ENCODE data around the gene MAP4K4.

The MAP4K4 gene

GRCh38 chr2:101837354-101837753 lies 139.8 kb downstream of the MAP4K4 start:
- peaks cover 96% of the 10 kb centered on the region for H3K36me3 ChIP-seq
- peaks cover 3 to 5% of the 10 kb centered on the region in 2 experiments for H3K4me1 ChIP-seq (ENCODE audit: control insufficient read depth in 1 of 2, insufficient read depth in 1 of 2, low read depth in 1 of 2, low read length in 1 of 2)
- no peak overlapping the region for H3K27ac ChIP-seq

GRCh38 chr2:101841679-101842327 lies 144.3 kb downstream of the MAP4K4 start:
- no peaks in the 10 kb centered on the region for H3K9me3 ChIP-seq
- TF ChIP-seq CTCF (IDR thresholded peaks at IDR 0.05), result no peak
- peaks cover 11% of the 10 kb centered on the region in 2 experiments for H3K4me1 ChIP-seq (ENCODE audit: control insufficient read depth in 1 of 2, insufficient read depth in 1 of 2, low read depth in 1 of 2, low read length in 1 of 2)
- peaks cover 97% of the 10 kb centered on the region for H3K36me3 ChIP-seq
- peak overlapping the region; percentile 45 for H3K27ac ChIP-seq
- H3K27me3 ChIP-seq, result no peaks in the 10 kb centered on the region
- no peak overlapping the region for H3K4me3 ChIP-seq (ENCODE audit: low read depth in 1 of 2, low read length in 1 of 2)

More at GRCh38 chr2:101837354-101837753, 139.8 kb downstream of the MAP4K4 start:
- Histone ChIP-seq H3K9me3 (no peaks in the 10 kb centered on the region), H3K27me3 (no peaks in the 10 kb centered on the region), H3K4me3 (ENCODE audit: low read depth in 1 of 2, low read length in 1 of 2) (no peak overlapping the region)
- TF ChIP-seq CTCF (IDR thresholded peaks at IDR 0.05), result no peak

- peaks cover 11% of the 10 kb centered on the region in 2 experiments for H3K4me1 ChIP-seq (ENCODE audit: control insufficient read depth in 1 of 2, insufficient read depth in 1 of 2, low read depth in 1 of 2, low read length in 1 of 2)
- peaks cover 98% of the 10 kb centered on the region for H3K36me3 ChIP-seq
- H3K27ac ChIP-seq, result peak overlapping the region; percentile 45
These were observed 145.0 kb downstream of the MAP4K4 start for GRCh38 chr2:101842471-101842870.

GRCh38 chr2:101843048-101843447 lies 145.5 kb downstream of the MAP4K4 start:
- H3K27me3 ChIP-seq, result no peaks in the 10 kb centered on the region
- H3K27ac ChIP-seq, result peak overlapping the region; percentile 45
- H3K4me1 ChIP-seq (ENCODE audit: control insufficient read depth in 1 of 2, insufficient read depth in 1 of 2, low read depth in 1 of 2, low read length in 1 of 2), result peaks cover 11% of the 10 kb centered on the region in 2 experiments
- no peak for TF ChIP-seq CTCF (IDR thresholded peaks at IDR 0.05)
- H3K36me3 ChIP-seq, result peaks cover 98% of the 10 kb centered on the region
- no peak overlapping the region for H3K4me3 ChIP-seq (ENCODE audit: low read depth in 1 of 2, low read length in 1 of 2)
- no peaks in the 10 kb centered on the region for H3K9me3 ChIP-seq

More at GRCh38 chr2:101842471-101842870, 145.0 kb downstream of the MAP4K4 start:
- Histone ChIP-seq H3K27me3 (no peaks in the 10 kb centered on the region), H3K9me3 (no peaks in the 10 kb centered on the region), H3K4me3 (ENCODE audit: low read depth in 1 of 2, low read length in 1 of 2) (no peak overlapping the region)
- TF ChIP-seq CTCF (IDR thresholded peaks at IDR 0.05), result no peak

GRCh38 chr2:101843471-101843870 lies 146.0 kb downstream of the MAP4K4 start:
- Histone ChIP-seq H3K4me3 (ENCODE audit: low read depth in 1 of 2, low read length in 1 of 2) (no peak overlapping the region), H3K36me3 (peaks cover 98% of the 10 kb centered on the region), H3K27ac (no peak overlapping the region), H3K4me1 (ENCODE audit: control insufficient read depth in 1 of 2, insufficient read depth in 1 of 2, low read depth in 1 of 2, low read length in 1 of 2) (peaks cover 11% of the 10 kb centered on the region in 2 experiments), H3K9me3 (no peaks in the 10 kb centered on the region), H3K27me3 (no peaks in the 10 kb centered on the region)
- TF ChIP-seq CTCF (IDR thresholded peaks at IDR 0.05), result no peak

Data from neutrophil (primary cell).